Measurements from ENCODE around the gene C17orf100.
A peak's percentile ranks its signal among the peaks of the same experiment; 100 is the strongest.

GRCh38 chr17:6648181-6648580 lies 3.4 kb upstream of the C17orf100 start:
- TF ChIP-seq CTCF (conservative IDR thresholded peaks at IDR 0.05; ENCODE audit: low read length): peak; percentile 82
- TF ChIP-seq EZH2phosphoT487 (IDR thresholded peaks at IDR 0.05; ENCODE audit: borderline replicate concordance, low read depth, low read length): no peak
